CD14-positive monocyte (primary cell): ENCODE measurements around the gene FMO1. TPM values are rescaled to one million over a fixed set of nuclear protein-coding genes. Genes with fewer than 3 reads are reported as not detected.

ENCODE experiments used
- DNase-seq, 3 donors: peaks; one replicate each; pipeline ENCODE4 v3.0.0-alpha.2; 2011 to 2022
- H2AFZ ChIP-seq: 2 replicates; pipeline ENCODE4 v1.6.0; 2012; ENCODE audit warnings: mild to moderate bottlenecking, low read depth, low read length, inconsistent platforms; ENCODE audit not compliant: insufficient read depth, poor library complexity, severe bottlenecking
- H3K27ac ChIP-seq, 2 donors: 1 replicate in 1 of 2; 2 replicates in 1 of 2; pipeline ENCODE4 v1.5.1; 2012 to 2013; ENCODE audit warnings: low read length in 2 of 2, control low read depth in 1 of 2, inconsistent platforms in 1 of 2, low read depth in 1 of 2, mild to moderate bottlenecking in 1 of 2
- H3K27me3 ChIP-seq, 2 donors: one replicate each; pipeline versions ENCODE4 v1.6.0 to v1.6.1; 2011 to 2013; ENCODE audit warnings: low read length in 2 of 2; ENCODE audit not compliant: control insufficient read depth in 2 of 2, insufficient read depth in 2 of 2
- H3K36me3 ChIP-seq, 2 donors: replicated peaks in 1 of 2; 1 replicate in 1 of 2; 2 replicates in 1 of 2; pipeline versions ENCODE4 v1.5.1 to v1.6.1; 2012 to 2013; ENCODE audit warnings: low read length in 2 of 2, control low read depth in 1 of 2, inconsistent platforms in 1 of 2, mild to moderate bottlenecking in 1 of 2; ENCODE audit not compliant: insufficient read depth in 2 of 2, control insufficient read depth in 1 of 2
- H3K4me1 ChIP-seq, 2 donors: 1 replicate in 1 of 2; 2 replicates in 1 of 2; pipeline versions ENCODE4 v1.5.1 to v1.6.1; 2012 to 2013; ENCODE audit warnings: low read length in 2 of 2, control low read depth in 1 of 2, inconsistent platforms in 1 of 2, mild to moderate bottlenecking in 1 of 2, moderate library complexity in 1 of 2; ENCODE audit not compliant: insufficient read depth in 2 of 2, control insufficient read depth in 1 of 2
- H3K4me2 ChIP-seq: replicated peaks from 2 replicates; pipeline ENCODE3; 2012; ENCODE audit warnings: low read length, moderate library complexity, mild to moderate bottlenecking; ENCODE audit not compliant: poor library complexity, severe bottlenecking; ENCODE audit errors: extremely low read depth
- H3K4me3 ChIP-seq, 3 experiments: fragments of 200-600 bp in 1 of 3; sonication (generic) in 1 of 3; replicated peaks in 1 of 3; 1 replicate in 2 of 3; 2 replicates in 1 of 3; pipeline ENCODE4 v1.5.1; 2011 to 2013; ENCODE audit warnings: low read length in 3 of 3, mild to moderate bottlenecking in 3 of 3, control low read depth in 2 of 3, low read depth in 2 of 3, inconsistent platforms in 1 of 3, moderate library complexity in 1 of 3
- H3K79me2 ChIP-seq: 2 replicates; pipeline ENCODE4 v1.6.0; 2012; ENCODE audit warnings: mild to moderate bottlenecking, control low read depth, inconsistent platforms, low read length, moderate library complexity; ENCODE audit not compliant: insufficient read depth
- H3K9ac ChIP-seq: 2 replicates; pipeline ENCODE4 v1.6.0; 2017; ENCODE audit warnings: low read length, mild to moderate bottlenecking; ENCODE audit not compliant: insufficient read depth, poor library complexity, severe bottlenecking
- H3K9me3 ChIP-seq, 2 donors: replicated peaks in 1 of 2; 1 replicate in 1 of 2; 2 replicates in 1 of 2; pipeline versions ENCODE4 v1.5.1 to v1.6.1; 2012 to 2013; ENCODE audit warnings: low read length in 2 of 2, control low read depth in 1 of 2; ENCODE audit not compliant: control insufficient read depth in 1 of 2, insufficient read depth in 1 of 2
- H4K20me1 ChIP-seq: 2 replicates; pipeline ENCODE4 v1.6.0; 2012; ENCODE audit warnings: mild to moderate bottlenecking, low read length, control low read depth, moderate library complexity; ENCODE audit not compliant: insufficient read depth
- H3K27ac Mint-ChIP-seq, 7 donors: one replicate each; pipeline ENCODE4 v1.8.0; 2020; ENCODE audit warnings: mild to moderate bottlenecking in 7 of 7, mixed read lengths in 7 of 7, moderate library complexity in 6 of 7, inconsistent platforms in 2 of 7
- H3K27me3 Mint-ChIP-seq, 3 donors: one replicate each; pipeline ENCODE4 v1.8.0; 2021 to 2022; ENCODE audit warnings: low read depth in 3 of 3, mild to moderate bottlenecking in 3 of 3, mixed read lengths in 3 of 3, moderate library complexity in 3 of 3, inconsistent platforms in 1 of 3
- H3K36me3 Mint-ChIP-seq, 2 donors: one replicate each; pipeline ENCODE4 v1.8.0; 2020; ENCODE audit warnings: mixed read lengths in 2 of 2, inconsistent platforms in 1 of 2, mild to moderate bottlenecking in 1 of 2
- H3K4me1 Mint-ChIP-seq: one replicate; pipeline ENCODE4 v1.8.0; 2020; ENCODE audit warnings: mild to moderate bottlenecking, mixed read lengths
- H3K4me3 Mint-ChIP-seq, 2 donors: one replicate each; pipeline ENCODE4 v1.8.0; 2020; ENCODE audit warnings: mild to moderate bottlenecking in 2 of 2, mixed read lengths in 2 of 2, moderate library complexity in 1 of 2
- H3K9me3 Mint-ChIP-seq, 7 donors: one replicate each; pipeline ENCODE4 v1.8.0; 2020 to 2022; ENCODE audit warnings: mixed read lengths in 7 of 7, mild to moderate bottlenecking in 6 of 7, moderate library complexity in 6 of 7, inconsistent platforms in 2 of 7
- CTCF ChIP-seq: fragments of 200-600 bp; IDR thresholded peaks from one replicate; pipeline ENCODE4 v1.8.0; 2022; ENCODE audit warnings: antibody characterized with exemption, mild to moderate bottlenecking
- WGBS: methylation state at CpG from one replicate; pipeline ENCODE4 v1.1.5; 2013; ENCODE audit warnings: missing lambda C conversion rate; ENCODE audit not compliant: insufficient coverage; 5-methylcytosine and 5-hydroxymethylcytosine counted together
- intact Hi-C, 2 donors: fragments of 100-400 bp; cut with micrococcal nuclease; formaldehyde crosslinking; loops; one replicate each; pipeline versions ENCODE4 v1.15.0 to v1.15.1; 2023
- polyA plus RNA-seq, 3 donors: library from polyadenylated mRNA; depleted of rRNA in 1 of 3; unstranded in 2 of 3; stranded (reverse) in 1 of 3; fragments of 300-500 nt in 2 of 3; fragments of >200 nt in 1 of 3; fragmentation: Illumina TruSeq in 2 of 3; gene quantifications; 1 replicate in 2 of 3; 2 replicates in 1 of 3; pipeline ENCODE4 v1.2.3, GENCODE V29; 2012 to 2021

Gene FMO1
- polyA plus RNA-seq, 3 donors, result not detected

DNA sequence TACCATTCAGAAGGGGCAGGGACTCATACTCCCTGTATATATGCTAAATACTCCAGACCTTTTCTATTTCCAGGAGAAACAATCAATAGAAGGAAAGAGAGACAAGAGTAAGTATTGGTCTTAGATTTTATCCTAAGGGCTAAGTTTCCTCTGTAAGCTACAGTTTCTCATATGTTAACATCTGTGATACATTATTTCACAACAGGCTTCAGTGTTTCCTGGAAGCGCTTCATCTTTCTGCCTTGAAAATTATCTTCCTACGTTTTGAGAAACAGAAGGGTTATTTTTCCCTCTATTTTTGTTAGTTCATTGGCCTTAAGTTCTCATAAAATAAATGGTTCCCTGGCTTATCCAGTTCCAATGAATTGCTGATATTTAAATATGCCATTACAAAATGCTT is 15.6 kb downstream of the FMO1 start:
- H3K36me3 Mint-ChIP-seq, result no peaks in the 10 kb centered on the region
- Histone ChIP-seq H2AFZ (no peak overlapping the region), H3K9ac (no peak overlapping the region), H3K27ac (no peak overlapping the region), H3K9me3 (no peaks in the 10 kb centered on the region), H3K4me3 (no peak overlapping the region), H3K79me2 (no peaks in the 10 kb centered on the region), H3K4me2 (no peak overlapping the region), H3K27me3 (no peaks in the 10 kb centered on the region), H4K20me1 (no peaks in the 10 kb centered on the region), H3K4me1 (no peaks in the 10 kb centered on the region), H3K36me3 (no peaks in the 10 kb centered on the region)
- H3K4me1 Mint-ChIP-seq, result no peaks in the 10 kb centered on the region
- no peak overlapping the region for H3K4me3 Mint-ChIP-seq
- DNase-seq, result no peak
- H3K27ac Mint-ChIP-seq, result no peak overlapping the region
- intact Hi-C loops, result no loop called here
- TF ChIP-seq CTCF, result no peak
- peaks cover 0 to 5% (median 0%) of the 10 kb centered on the region in 3 donors for H3K27me3 Mint-ChIP-seq
- no CpG with 5 or more reads among the region's 2 CpGs for WGBS
- H3K9me3 Mint-ChIP-seq, result peaks cover 0 to 3% (median 0%) of the 10 kb centered on the region in 7 donors

DNA sequence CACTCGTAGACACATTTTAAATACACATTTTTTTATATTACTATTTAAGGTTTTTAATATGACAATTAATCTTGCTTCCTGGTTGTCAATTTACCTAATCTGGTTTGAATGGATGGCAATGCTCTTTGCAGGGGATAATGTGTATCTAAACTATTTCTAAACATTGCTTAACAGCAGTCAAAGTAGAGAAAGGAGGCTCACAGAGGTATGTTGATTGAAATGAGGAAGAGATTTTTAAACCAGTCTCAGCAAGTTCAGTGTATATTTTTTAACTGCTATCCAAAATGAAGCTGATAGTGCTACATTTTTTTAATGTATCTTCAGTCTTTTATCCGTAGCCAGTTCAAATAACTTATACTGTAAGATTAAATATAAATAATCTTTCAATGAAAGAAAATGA is 17.4 kb downstream of the FMO1 start:
- DNase-seq, result no peak
- H3K4me1 ChIP-seq, result no peaks in the 10 kb centered on the region
- Mint-ChIP-seq H3K27ac (no peak overlapping the region), H3K36me3 (no peaks in the 10 kb centered on the region), H3K27me3 (peaks cover 0 to 5% (median 2%) of the 10 kb centered on the region in 3 donors), H3K4me1 (no peaks in the 10 kb centered on the region), H3K4me3 (no peak overlapping the region), H3K9me3 (peaks cover 0 to 3% (median 2%) of the 10 kb centered on the region in 7 donors)
- H3K9ac ChIP-seq, result no peak overlapping the region
- no peak overlapping the region for H3K4me3 ChIP-seq
- no peaks in the 10 kb centered on the region for H4K20me1 ChIP-seq
- intact Hi-C loops, result no loop called here
- no peak overlapping the region for H2AFZ ChIP-seq
- WGBS, result no CpG with 5 or more reads among the region's 2 CpGs
- TF ChIP-seq CTCF, result no peak
- H3K79me2 ChIP-seq, result no peaks in the 10 kb centered on the region
- H3K9me3 ChIP-seq, result no peaks in the 10 kb centered on the region
- no peak overlapping the region for H3K4me2 ChIP-seq
- no peak overlapping the region for H3K27ac ChIP-seq
- no peaks in the 10 kb centered on the region for H3K36me3 ChIP-seq
- no peaks in the 10 kb centered on the region for H3K27me3 ChIP-seq
